Inflammatory macrophage treated with lipopolysaccharide for 1 hour (primary cell): ENCODE data around the gene FOXN3.

Experiments used
- DNase-seq, 2 donors: peaks; one replicate each; pipeline ENCODE4 v3.0.0-alpha.2; 2020 to 2022

The FOXN3 gene

GRCh38 chr14:89382487-89382886, 34.5 kb downstream of the FOXN3 start:
- DNase-seq, result no peak

GRCh38 chr14:89379891-89380820, 36.9 kb downstream of the FOXN3 start:
- no peak for DNase-seq

- no peak for DNase-seq
Measured at GRCh38 chr14:89379006-89379405, 38.0 kb downstream of the FOXN3 start.

GRCh38 chr14:89378119-89378518, 38.9 kb downstream of the FOXN3 start:
- DNase-seq, result peak; percentile 52 to 86

- DNase-seq, result no peak
Measured at GRCh38 chr14:89377544-89377943, 39.5 kb downstream of the FOXN3 start.

- DNase-seq, result no peak
Measured at GRCh38 chr14:89374908-89375307, 42.1 kb downstream of the FOXN3 start.

- no peak for DNase-seq
Measured at GRCh38 chr14:89373185-89373584, 43.8 kb downstream of the FOXN3 start.

GRCh38 chr14:89372512-89372883, 44.5 kb downstream of the FOXN3 start:
- no peak for DNase-seq

- DNase-seq, result no peak
Measured at GRCh38 chr14:89371585-89372511, 45.2 kb downstream of the FOXN3 start.

- no peak for DNase-seq
Measured at GRCh38 chr14:89370781-89371180, 46.3 kb downstream of the FOXN3 start.

GRCh38 chr14:89370381-89370780, 46.7 kb downstream of the FOXN3 start:
- DNase-seq, result no peak

GRCh38 chr14:89369656-89370055, 47.4 kb downstream of the FOXN3 start:
- DNase-seq, result no peak

- no peak for DNase-seq
Measured at GRCh38 chr14:89368490-89369477, 48.2 kb downstream of the FOXN3 start.

GRCh38 chr14:89367779-89368120, 49.3 kb downstream of the FOXN3 start:
- no peak for DNase-seq

- DNase-seq, result peak; percentile 70 to 92
Measured at GRCh38 chr14:89366864-89367778, 49.9 kb downstream of the FOXN3 start.

GRCh38 chr14:89365061-89365801, 51.8 kb downstream of the FOXN3 start:
- peak; percentile 96 to 97 for DNase-seq

GRCh38 chr14:89364316-89364715, 52.7 kb downstream of the FOXN3 start:
- DNase-seq, result no peak

GRCh38 chr14:89360277-89360676, 56.8 kb downstream of the FOXN3 start:
- no peak for DNase-seq

- no peak for DNase-seq
Measured at GRCh38 chr14:89359477-89360222, 57.4 kb downstream of the FOXN3 start.
